ENCODE data around the gene URGCP. TPM values are rescaled to one million over a fixed set of nuclear protein-coding genes. Genes with fewer than 3 reads are reported as not detected.

URGCP gene
- total and polyA plus RNA-seq, 2 of the 4 experiments (the other 2 are of a cell fraction) = 22.0 to 25.5 TPM

- Histone ChIP-seq H3K9ac (ENCODE audit: low read depth, low read length) (no peak overlapping the region), H2BK15ac (ENCODE audit: low read depth, low read length) (no peak overlapping the region), H3K27me3 (ENCODE audit: control insufficient read depth, insufficient read depth, low read length) (no peaks in the 10 kb centered on the region), H3K9me1 (ENCODE audit: insufficient read depth, low read length) (no peaks in the 10 kb centered on the region; the same call in 1 of the 2 replicates), H3K4me3 (ENCODE audit: insufficient read depth, low read depth, low read length) (peak overlapping the region; percentile 77), H4K20me1 (ENCODE audit: insufficient read depth, low read length) (no peaks in the 10 kb centered on the region), H3K79me1 (ENCODE audit: low read depth in 1 of 2, low read length in 2 of 2) (peaks cover 0 to 13% of the 10 kb centered on the region in 2 experiments; a peak in 2 of 4 replicates), H3K56ac (ENCODE audit: extremely low read depth, insufficient read depth, low read length) (no peak overlapping the region), H3K27ac (ENCODE audit: insufficient read depth, low read length) (no peak overlapping the region; the same call in 1 of the 2 replicates), H2BK120ac (ENCODE audit: low read depth, low read length) (no peak overlapping the region), H3K9me3 (ENCODE audit: control insufficient read depth, insufficient read depth, low read length) (no peaks in the 10 kb centered on the region), H3K4me1 (ENCODE audit: control insufficient read depth, insufficient read depth, low read length) (no peaks in the 10 kb centered on the region), H3K4ac (ENCODE audit: low read depth, low read length) (peak overlapping the region; percentile 54; the same call in 1 of the 2 replicates), H3K23ac (ENCODE audit: low read depth, low read length) (0 out of 2 replicates have a peak overlapping the region, but pooled peaks have one; percentile 67), H2BK20ac (ENCODE audit: low read depth, low read length) (no peak overlapping the region), H2AFZ (replicated peaks; ENCODE audit: low read length, poor library complexity) (peak overlapping the region; percentile 99), H3K18ac (ENCODE audit: low read depth, low read length) (no peak overlapping the region), H2BK5ac (ENCODE audit: low read depth, low read length, poor library complexity, severe bottlenecking) (no peak overlapping the region), H4K91ac (ENCODE audit: insufficient read depth, low read depth, low read length) (no peak overlapping the region), H2AK5ac (ENCODE audit: low read depth, low read length) (peak overlapping the region; percentile 45; the same call in 1 of the 2 replicates), H3K4me2 (ENCODE audit: low read depth, low read length) (peak overlapping the region; percentile 80), H2AK9ac (replicated peaks; ENCODE audit: low read depth, low read length, poor library complexity) (peak overlapping the region; percentile 52), H3K36me3 (ENCODE audit: control insufficient read depth, insufficient read depth, low read length) (no peaks in the 10 kb centered on the region), H3K14ac (replicated peaks; ENCODE audit: low read depth, low read length) (0 out of 2 replicates have a peak overlapping the region, but pooled peaks have one; percentile 48), H4K5ac (ENCODE audit: low read depth, low read length) (no peak overlapping the region), H4K8ac (ENCODE audit: low read depth in 2 of 2, low read length in 2 of 2) (peak overlapping the region; percentile 50 to 68; a peak in 2 of 4 replicates)
- no TSS peak for BruUV-seq (replicated peaks)
- in situ Hi-C loops (cut with MboI; ENCODE audit: low sequenced_read_pairs) (no loop called here), dilution Hi-C loops (cut with HindIII; ENCODE audit: low sequenced_read_pairs, unreplicated experiment) (no loop called here), intact Hi-C loops (cut with micrococcal nuclease) (no loop called here)
- ChIA-PET CTCF (no interaction called here), POLR2A (ENCODE audit: unreplicated experiment) (no interaction called here)
- no peak for ATAC-seq (ENCODE audit: low read depth)
- no peak for DNase-seq
- TF ChIP-seq FOS (IDR thresholded peaks at IDR 0.05; ENCODE audit: low read depth, low read length) (no peak), SMC3 (IDR thresholded peaks at IDR 0.05; ENCODE audit: low read depth, low read length) (no peak), BHLHE40 (IDR thresholded peaks at IDR 0.05; ENCODE audit: low read depth, low read length) (no peak), MAZ (IDR thresholded peaks at IDR 0.05; ENCODE audit: borderline replicate concordance, low read depth, low read length) (no peak), RAD21 (IDR thresholded peaks at IDR 0.05; ENCODE audit: low read length) (no peak), MAFK (IDR thresholded peaks at IDR 0.05; ENCODE audit: low read depth, low read length) (no peak), POLR2A (IDR thresholded peaks at IDR 0.05; ENCODE audit: low read depth, low read length) (no peak), CTCF (conservative IDR thresholded peaks at IDR 0.05; ENCODE audit: low read depth, low read length) (no peak), RCOR1 (IDR thresholded peaks at IDR 0.05; ENCODE audit: insufficient replicate concordance, low read length) (no peak), USF2 (IDR thresholded peaks at IDR 0.05; ENCODE audit: low read depth, low read length) (no peak), NFE2L2 (IDR thresholded peaks at IDR 0.05; ENCODE audit: low read depth, low read length) (no peak), CHD1 (IDR thresholded peaks at IDR 0.05; ENCODE audit: low read depth, low read length) (no peak), CEBPB (IDR thresholded peaks at IDR 0.05; ENCODE audit: low read depth, low read length) (no peak), MXI1 (IDR thresholded peaks at IDR 0.05; ENCODE audit: borderline replicate concordance, low read depth, low read length) (no peak), RFX5 (IDR thresholded peaks at IDR 0.05; ENCODE audit: low read depth, low read length) (no peak)
- TF ChIP-seq, protein P1, sequence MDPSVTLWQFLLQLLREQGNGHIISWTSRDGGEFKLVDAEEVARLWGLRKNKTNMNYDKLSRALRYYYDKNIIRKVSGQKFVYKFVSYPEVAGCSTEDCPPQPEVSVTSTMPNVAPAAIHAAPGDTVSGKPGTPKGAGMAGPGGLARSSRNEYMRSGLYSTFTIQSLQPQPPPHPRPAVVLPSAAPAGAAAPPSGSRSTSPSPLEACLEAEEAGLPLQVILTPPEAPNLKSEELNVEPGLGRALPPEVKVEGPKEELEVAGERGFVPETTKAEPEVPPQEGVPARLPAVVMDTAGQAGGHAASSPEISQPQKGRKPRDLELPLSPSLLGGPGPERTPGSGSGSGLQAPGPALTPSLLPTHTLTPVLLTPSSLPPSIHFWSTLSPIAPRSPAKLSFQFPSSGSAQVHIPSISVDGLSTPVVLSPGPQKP (IDR thresholded peaks at IDR 0.05; ENCODE audit: borderline replicate concordance, low read depth, low read length) = no peak
- no CpG with 5 or more reads among the region's 6 CpGs for WGBS, 2 experiments (ENCODE audit: extremely low coverage in 2 of 2, insufficient read length in 1 of 2)
These were observed 20.4 kb upstream of the URGCP start for GRCh38 chr7:43926798-43927123.
